ENCODE measurements around the gene DMRTB1.

- TF ChIP-seq CTCF (conservative IDR thresholded peaks at IDR 0.05; ENCODE audit: low read depth, low read length) (no peak), EZH2 (IDR thresholded peaks at IDR 0.05; ENCODE audit: borderline replicate concordance, low read depth, low read length, poor library complexity, severe bottlenecking) (no peak)
These were observed 22.3 kb downstream of the DMRTB1 start for GRCh38 chr1:53481456-53481855.
